ENCODE results near the gene AOPEP. TPM values are rescaled to one million over a fixed set of nuclear protein-coding genes. Genes with fewer than 3 reads are reported as not detected.
A peak's percentile ranks its signal among the peaks of the same experiment; 100 is the strongest.

Gene AOPEP
- total RNA-seq, 6 donors from 2014 or later = 55.4 to 410 (median 111) TPM

DNA sequence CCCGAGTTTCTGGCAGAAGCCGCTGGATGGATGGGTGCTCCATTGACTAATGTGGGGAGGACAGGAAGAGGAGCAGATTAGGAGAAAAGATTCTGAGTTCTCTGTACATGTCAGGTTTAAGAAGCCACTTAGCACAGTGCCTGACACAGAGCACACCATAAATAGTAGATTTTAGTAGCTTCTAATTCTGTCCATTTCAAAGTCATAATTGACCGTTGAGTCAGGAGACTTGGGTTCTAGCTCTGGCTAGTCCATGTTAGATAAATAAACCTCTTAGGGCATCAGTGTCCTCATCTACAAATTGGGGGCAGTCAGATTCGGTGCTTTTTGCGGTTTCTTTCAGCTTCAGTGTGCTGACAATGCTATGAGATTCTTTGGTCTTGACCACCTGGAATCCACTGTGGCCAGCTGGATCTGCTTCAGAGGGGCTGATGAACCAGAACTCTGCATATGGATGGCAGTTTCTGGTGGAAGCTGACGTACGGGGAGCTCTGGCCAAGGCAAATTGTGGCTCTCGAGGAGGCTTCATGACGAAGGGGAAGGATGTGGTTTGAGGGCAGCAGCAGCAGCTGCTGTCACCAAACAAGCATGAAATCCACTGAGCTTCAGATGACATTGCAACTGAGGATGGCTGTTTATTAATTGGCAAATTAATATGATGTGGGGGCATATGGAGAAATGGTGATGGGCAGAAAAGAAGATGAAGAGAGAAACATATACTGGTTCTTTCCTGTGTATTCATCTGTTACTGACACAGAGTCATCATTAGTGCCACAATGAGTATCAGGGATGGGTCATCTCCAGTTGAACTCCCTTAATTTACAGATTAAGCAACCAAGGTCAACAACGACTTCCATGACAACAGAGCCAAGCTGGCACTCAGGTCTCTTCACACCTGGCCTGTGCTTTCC is 134.4 kb downstream of the AOPEP start:
- peak in 1 of 2 donors; percentile 41 for DNase-seq
- TF ChIP-seq POLR2AphosphoS5 (IDR thresholded peaks at IDR 0.05) = peak in 1 of 2 donors; percentile 19
- TF ChIP-seq, protein P1, sequence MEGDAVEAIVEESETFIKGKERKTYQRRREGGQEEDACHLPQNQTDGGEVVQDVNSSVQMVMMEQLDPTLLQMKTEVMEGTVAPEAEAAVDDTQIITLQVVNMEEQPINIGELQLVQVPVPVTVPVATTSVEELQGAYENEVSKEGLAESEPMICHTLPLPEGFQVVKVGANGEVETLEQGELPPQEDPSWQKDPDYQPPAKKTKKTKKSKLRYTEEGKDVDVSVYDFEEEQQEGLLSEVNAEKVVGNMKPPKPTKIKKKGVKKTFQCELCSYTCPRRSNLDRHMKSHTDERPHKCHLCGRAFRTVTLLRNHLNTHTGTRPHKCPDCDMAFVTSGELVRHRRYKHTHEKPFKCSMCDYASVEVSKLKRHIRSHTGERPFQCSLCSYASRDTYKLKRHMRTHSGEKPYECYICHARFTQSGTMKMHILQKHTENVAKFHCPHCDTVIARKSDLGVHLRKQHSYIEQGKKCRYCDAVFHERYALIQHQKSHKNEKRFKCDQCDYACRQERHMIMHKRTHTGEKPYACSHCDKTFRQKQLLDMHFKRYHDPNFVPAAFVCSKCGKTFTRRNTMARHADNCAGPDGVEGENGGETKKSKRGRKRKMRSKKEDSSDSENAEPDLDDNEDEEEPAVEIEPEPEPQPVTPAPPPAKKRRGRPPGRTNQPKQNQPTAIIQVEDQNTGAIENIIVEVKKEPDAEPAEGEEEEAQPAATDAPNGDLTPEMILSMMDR (IDR thresholded peaks at IDR 0.05) = no peak
- no peaks in the 10 kb centered on the region for H3K27me3 ChIP-seq
- H3K9me3 ChIP-seq = no peaks in the 10 kb centered on the region
- no peak overlapping the region for H3K4me3 ChIP-seq
- no peaks in the 10 kb centered on the region for H3K36me3 ChIP-seq
- WGBS, 2 donors = 54 to 68% methylated on average over 10 of the region's 10 CpGs
- peak; percentile 39 to 55 for ATAC-seq (ENCODE audit: low FRiP score in 2 of 2)
- H3K27ac ChIP-seq = peak overlapping the region in 2 of 4 donors; percentile 32 to 44
- peaks cover 13 to 38% (median 22%) of the 10 kb centered on the region in 4 donors for H3K4me1 ChIP-seq

DNA sequence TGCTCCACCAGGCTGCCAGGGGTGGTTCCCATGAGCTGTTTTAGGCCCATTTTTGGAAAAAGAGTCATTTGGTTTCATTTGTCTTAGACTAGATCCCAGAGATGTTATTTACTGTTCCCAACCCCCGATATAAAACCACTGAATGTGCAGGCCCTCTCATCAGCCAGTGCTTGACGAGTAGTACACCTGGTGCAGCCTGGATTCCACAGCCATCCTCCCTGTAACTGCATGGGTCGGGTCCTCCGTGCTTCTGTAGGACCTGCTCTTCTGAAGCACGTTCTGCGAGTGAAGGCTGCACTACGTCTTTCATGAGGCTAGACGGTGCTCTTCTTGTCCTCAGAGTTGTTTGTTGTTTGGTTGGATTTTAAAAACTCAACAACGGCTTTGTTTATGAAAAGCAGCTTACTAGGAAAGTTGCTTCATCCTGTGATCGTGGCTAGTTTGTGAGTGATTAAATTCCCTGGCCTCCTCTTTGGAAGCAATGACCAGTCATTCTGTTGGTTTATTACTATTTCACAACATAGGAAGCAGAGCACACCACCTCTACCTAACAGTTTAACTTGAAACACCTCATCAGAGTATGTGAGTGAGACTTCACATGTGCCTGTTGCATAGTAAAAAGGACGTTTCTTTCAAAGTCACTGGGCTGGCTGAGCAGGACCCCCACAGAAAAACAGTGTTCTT is 135.2 kb downstream of the AOPEP start:
- no peak for TF ChIP-seq EP300 (IDR thresholded peaks at IDR 0.05)
- TF ChIP-seq, protein P1 (IDR thresholded peaks at IDR 0.05) = no peak
- no peak for TF ChIP-seq POLR2AphosphoS5 (IDR thresholded peaks at IDR 0.05)
- no peak for TF ChIP-seq POLR2A (IDR thresholded peaks at IDR 0.05)
- Histone ChIP-seq H3K27ac (peak overlapping the region in 2 of 4 donors; percentile 44 to 71), H3K36me3 (no peaks in the 10 kb centered on the region), H3K9me3 (no peaks in the 10 kb centered on the region), H3K4me3 (no peak overlapping the region), H3K4me1 (peaks cover 18 to 45% (median 29%) of the 10 kb centered on the region in 4 donors), H3K27me3 (no peaks in the 10 kb centered on the region)
- 66 to 78% methylated on average over 11 of the region's 11 CpGs for WGBS, 2 donors
- peak; percentile 17 to 19 for ATAC-seq (ENCODE audit: low FRiP score in 2 of 2)
- no peak for DNase-seq

DNA sequence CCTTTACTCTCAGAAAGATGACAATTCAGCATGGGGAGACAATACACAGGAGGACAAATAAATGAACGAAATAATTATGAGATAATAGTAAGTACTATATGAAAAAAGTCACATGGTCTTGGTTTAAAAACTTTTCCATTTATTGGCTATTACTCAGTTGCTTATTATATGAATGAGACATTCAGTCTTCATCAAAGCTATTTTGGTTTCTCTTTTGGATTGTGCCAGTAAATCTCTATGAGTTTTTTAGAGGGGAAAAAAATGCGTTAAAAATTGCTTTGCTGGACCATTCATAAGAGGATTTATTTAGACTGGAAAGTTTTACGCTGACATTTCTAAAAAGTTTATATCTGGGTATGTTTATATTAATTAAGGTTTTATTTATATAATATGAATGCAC is 137.7 kb downstream of the AOPEP start:
- H3K4me1 ChIP-seq = peaks cover 37 to 69% (median 47%) of the 10 kb centered on the region in 4 donors
- no peak overlapping the region for H3K4me3 ChIP-seq
- H3K27ac ChIP-seq = peak overlapping the region in 2 of 4 donors; percentile 35 to 55
- WGBS, 2 donors = 45 to 46% methylated on average over 3 of the region's 3 CpGs
- H3K27me3 ChIP-seq = no peaks in the 10 kb centered on the region
- no peaks in the 10 kb centered on the region for H3K36me3 ChIP-seq
- ATAC-seq (ENCODE audit: low FRiP score in 2 of 2) = no peak
- no peaks in the 10 kb centered on the region for H3K9me3 ChIP-seq
- no peak for DNase-seq
- TF ChIP-seq, protein P1 (IDR thresholded peaks at IDR 0.05) = no peak
- TF ChIP-seq EP300 (IDR thresholded peaks at IDR 0.05) (no peak), POLR2A (IDR thresholded peaks at IDR 0.05) (no peak), POLR2AphosphoS5 (IDR thresholded peaks at IDR 0.05) (no peak)

DNA sequence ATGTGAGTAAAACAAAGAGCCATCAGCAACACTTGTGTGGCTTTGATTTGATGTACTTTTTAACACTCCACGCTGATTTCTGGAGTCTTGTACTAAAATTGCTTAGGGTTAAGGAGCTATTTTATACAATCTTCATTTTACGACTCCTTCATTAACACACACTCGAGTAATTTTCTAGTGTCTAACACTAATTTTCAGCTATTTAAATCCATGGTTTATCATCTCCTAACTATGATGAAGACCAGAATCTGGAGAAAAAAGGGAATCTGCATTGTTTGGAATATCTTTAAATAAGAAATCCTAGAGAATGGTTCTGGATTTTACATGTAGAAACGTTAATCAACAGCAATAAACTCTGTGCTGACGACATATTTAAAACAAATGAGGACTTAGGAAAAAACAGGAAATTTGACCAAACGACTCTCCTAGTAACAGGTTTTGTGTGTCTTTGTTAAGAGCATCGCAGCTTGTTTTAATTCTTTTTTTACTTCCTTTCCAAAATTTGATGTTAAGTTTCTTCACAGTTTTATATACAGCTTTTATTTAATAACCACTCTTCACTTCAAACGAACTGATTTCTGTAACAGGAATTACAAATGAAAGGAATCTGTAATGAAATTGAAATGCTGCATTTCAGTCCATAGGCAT is 138.5 kb downstream of the AOPEP start:
- Histone ChIP-seq H3K4me3 (no peak overlapping the region), H3K27me3 (no peaks in the 10 kb centered on the region), H3K27ac (peak overlapping the region; percentile 12 to 80 (median 52)), H3K36me3 (no peaks in the 10 kb centered on the region), H3K4me1 (peaks cover 37 to 73% (median 48%) of the 10 kb centered on the region in 4 donors), H3K9me3 (no peaks in the 10 kb centered on the region)
- WGBS, 2 donors = 31 to 34% methylated on average over 8 of the region's 8 CpGs
- no peak for ATAC-seq (ENCODE audit: low FRiP score in 2 of 2)
- DNase-seq = no peak
- TF ChIP-seq, protein P1 (IDR thresholded peaks at IDR 0.05) = no peak
- TF ChIP-seq POLR2AphosphoS5 (IDR thresholded peaks at IDR 0.05) (no peak), EP300 (IDR thresholded peaks at IDR 0.05) (no peak), POLR2A (IDR thresholded peaks at IDR 0.05) (no peak)

All from upper lobe of left lung (tissue), 6 donors.